HEK293 (cell line): ENCODE results near the gene ZFAND3.
"Not testable (repeated sequence)": the region's sequence is repeated elsewhere in the genome, so short reads cannot be mapped to it uniquely, and the experiment has no call there.

Experiments
- CTCF ChIA-PET: fragments of 350-600 bp; formaldehyde crosslinking; extraction: SDS; loops from one replicate; lab custom pipeline; 2021; ENCODE audit warnings: antibody characterized with exemption; lab: Yijun Ruan, JAX
- POLR2A ChIA-PET: fragments of 300-600 bp; formaldehyde crosslinking; extraction: SDS; loops from one replicate; lab custom pipeline; 2020; ENCODE audit warnings: antibody characterized with exemption, inconsistent platforms; lab: Yijun Ruan, JAX
- H3K27ac ChIP-seq: fragments of 200-500 bp; sonication (Bioruptor generic); 2 replicates; pipeline ENCODE4 v1.5.1; 2014; ENCODE audit warnings: low read depth, low read length, control low read depth, inconsistent platforms; ENCODE audit errors: extremely low read depth
- H3K36me3 ChIP-seq, 2 experiments: fragments of 200-500 bp in 1 of 2; sonication (Bioruptor generic) in 1 of 2; 1 replicate in 1 of 2; 2 replicates in 1 of 2; pipeline ENCODE4 v1.5.1; 2014 to 2017; ENCODE audit warnings: inconsistent platforms in 2 of 2, low read length in 2 of 2; ENCODE audit not compliant: control insufficient read depth in 2 of 2, insufficient read depth in 1 of 2
- H3K4me1 ChIP-seq: fragments of 200-500 bp; sonication (Bioruptor generic); 2 replicates; pipeline ENCODE4 v1.5.1; 2014; ENCODE audit warnings: mild to moderate bottlenecking, low read length, inconsistent platforms; ENCODE audit not compliant: control insufficient read depth, insufficient read depth
- H3K4me3 ChIP-seq: 2 replicates; pipeline ENCODE4 v1.5.1; 2011; ENCODE audit warnings: low read depth, mild to moderate bottlenecking, control low read depth, low read length, moderate library complexity
- H3K9me3 ChIP-seq: fragments of 200-500 bp; sonication (Bioruptor generic); 2 replicates; pipeline ENCODE4 v1.5.1; 2014; ENCODE audit warnings: low read depth, low read length, inconsistent platforms; ENCODE audit not compliant: control insufficient read depth, insufficient read depth
- FEZF1 ChIP-seq: fragments of 450-650 bp; formaldehyde crosslinking; IDR thresholded peaks from 2 replicates; pipeline ENCODE4 v1.5.1; 2016; ENCODE audit warnings: missing biosample characterization, missing genetic modification characterization
- GLIS2 ChIP-seq: fragments of 450-650 bp; formaldehyde crosslinking; IDR thresholded peaks from 2 replicates; pipeline ENCODE4 v1.5.1; 2016; ENCODE audit warnings: missing biosample characterization, missing genetic modification characterization
- KLF9 ChIP-seq: fragments of 450-650 bp; formaldehyde crosslinking; IDR thresholded peaks from 2 replicates; pipeline ENCODE4 v1.5.1; 2016; ENCODE audit warnings: missing biosample characterization, missing genetic modification characterization, low read depth
- ZNF146 ChIP-seq: fragments of 450-650 bp; formaldehyde crosslinking; IDR thresholded peaks from 2 replicates; pipeline ENCODE4 v1.5.1; 2016; ENCODE audit warnings: missing biosample characterization, missing genetic modification characterization
- ZNF214 ChIP-seq: fragments of 450-650 bp; formaldehyde crosslinking; IDR thresholded peaks from 2 replicates; pipeline ENCODE4 v1.5.1; 2017; ENCODE audit warnings: missing biosample characterization, mild to moderate bottlenecking, missing genetic modification characterization, borderline replicate concordance
- ZNF24 ChIP-seq: fragments of 450-650 bp; formaldehyde crosslinking; IDR thresholded peaks from 2 replicates; pipeline ENCODE4 v1.5.1; 2016; ENCODE audit warnings: missing biosample characterization, missing genetic modification characterization
- ZNF280D ChIP-seq: fragments of 450-650 bp; formaldehyde crosslinking; IDR thresholded peaks from 2 replicates; pipeline ENCODE4 v1.5.1; 2016; ENCODE audit warnings: missing biosample characterization, missing genetic modification characterization
- ZNF362 ChIP-seq: fragments of 450-650 bp; formaldehyde crosslinking; IDR thresholded peaks from 2 replicates; pipeline ENCODE4 v1.5.1; 2016; ENCODE audit warnings: missing biosample characterization, missing genetic modification characterization
- ZNF518A ChIP-seq: fragments of 450-650 bp; formaldehyde crosslinking; conservative IDR thresholded peaks from 2 replicates; pipeline ENCODE4 v1.5.1; 2016; ENCODE audit warnings: low read depth, missing biosample characterization, missing genetic modification characterization
- ZNF560 ChIP-seq: fragments of 450-650 bp; formaldehyde crosslinking; IDR thresholded peaks from 2 replicates; pipeline ENCODE4 v1.5.1; 2017; ENCODE audit warnings: missing biosample characterization, missing genetic modification characterization, borderline replicate concordance
- ZNF623 ChIP-seq: fragments of 450-650 bp; formaldehyde crosslinking; IDR thresholded peaks from 2 replicates; pipeline ENCODE4 v1.5.1; 2016; ENCODE audit warnings: missing biosample characterization, missing genetic modification characterization

ZFAND3 gene

GRCh38 chr6:37946057-37946456, 126.5 kb downstream of the ZFAND3 start (continued):
- TF ChIP-seq ZNF518A (tag by site-specific recombination) (no peak), ZNF24 (tag by site-specific recombination) (no peak)

GRCh38 chr6:37947468-37947867, 127.9 kb downstream of the ZFAND3 start:
- POLR2A ChIA-PET, result interaction anchor here (0.6 kb wide), 1 partner anchor 105 kb away, joined by 3 read pairs; no protein-coding TSS in a partner anchor
- Histone ChIP-seq H3K36me3 (no peaks in the 10 kb centered on the region), H3K27ac (no peak overlapping the region), H3K4me1 (peaks cover 10% of the 10 kb centered on the region), H3K4me3 (no peak overlapping the region), H3K9me3 (no peaks in the 10 kb centered on the region)
- no peak for TF ChIP-seq ZNF362
- no peak for TF ChIP-seq FEZF1 (tag by site-specific recombination)
- no peak for TF ChIP-seq ZNF623 (tag by site-specific recombination)
- TF ChIP-seq ZNF214 (tag by site-specific recombination), result no peak
- TF ChIP-seq ZNF280D, result no peak
- TF ChIP-seq GLIS2 (tag by site-specific recombination), result no peak
- TF ChIP-seq ZNF560 (tag by site-specific recombination), result no peak
- TF ChIP-seq KLF9 (tag by site-specific recombination), result no peak
- CTCF ChIA-PET, result interaction anchor here (0.6 to 1.0 kb wide), 2 partner anchors 64 to 546 kb away, joined by 3 read pairs; no protein-coding TSS in a partner anchor

GRCh38 chr6:37948584-37948983, 129.1 kb downstream of the ZFAND3 start:
- CTCF ChIA-PET, result interaction anchor here (1.0 kb wide), 1 partner anchor 63 kb away, joined by 3 read pairs; no protein-coding TSS in a partner anchor

More at GRCh38 chr6:37948584-37948983, 129.1 kb downstream of the ZFAND3 start:
- H3K27ac ChIP-seq, POLR2A ChIA-PET, H3K9me3 ChIP-seq: not testable (repeated sequence)
- peak; percentile 87 for TF ChIP-seq ZNF146 (tag by site-specific recombination)
- TF ChIP-seq, all 188 proteins: peak for 1; not testable (repeated sequence) for 187
- not testable (repeated sequence) for H3K4me3 ChIP-seq, H3K4me1 ChIP-seq, H3K36me3 ChIP-seq
